Mucosa of descending colon (tissue), 3 donors: ENCODE results near the gene MRGPRD. TPM values are rescaled to one million over a fixed set of nuclear protein-coding genes. Genes with fewer than 3 reads are reported as not detected.

ENCODE experiments used
- ATAC-seq: fragments of 200-7000 bp; cut with Tn5 transposase; one replicate; pipeline ENCODE4 v1.9.1; 2020; ENCODE audit warnings: mild to moderate bottlenecking, moderate library complexity
- DNase-seq, 3 donors: peaks; one replicate each; pipeline ENCODE4 v3.0.0-alpha.2; 2020
- H3K36me3 ChIP-seq: fragments of 200-600 bp; one replicate; pipeline ENCODE4 v1.8.0; 2021; ENCODE audit warnings: low read depth, mild to moderate bottlenecking
- H3K4me1 ChIP-seq: fragments of 200-600 bp; one replicate; pipeline ENCODE4 v1.8.0; 2021; ENCODE audit warnings: low read depth, mild to moderate bottlenecking
- H3K4me3 ChIP-seq: fragments of 200-600 bp; one replicate; pipeline ENCODE4 v1.8.0; 2021; ENCODE audit warnings: mild to moderate bottlenecking
- H3K9me3 ChIP-seq: fragments of 200-600 bp; one replicate; pipeline ENCODE4 v1.8.0; 2021; ENCODE audit warnings: mild to moderate bottlenecking
- CTCF ChIP-seq: fragments of 200-600 bp; IDR thresholded peaks from one replicate; pipeline ENCODE4 v1.8.0; 2022; ENCODE audit warnings: antibody characterized with exemption, mild to moderate bottlenecking
- intact Hi-C, 2 donors: fragments of 100-400 bp; cut with DNase I in 1 of 2; cut with micrococcal nuclease in 1 of 2; formaldehyde crosslinking; loops; one replicate each; pipeline versions ENCODE4 v1.11.0 to v1.11.1; 2022; cut with DNase I, micrococcal nuclease
- total RNA-seq, 3 donors: library from RNA; stranded (reverse); fragmentation: NEBNext Ultra II Directional in 2 of 3; extraction: Animal tissue kit (Norgen Biotek cat#: 25700) in 2 of 3; gene quantifications; one replicate each; pipeline versions ENCODE4 v1.2.1 to v1.2.4, GENCODE V29; 2021 to 2023
- donor health status: DM: no; HTN: no; CAD: no; lungs with moderate emphysema.
- donor health status: DM: no; HTN: no; CAD: no.
- donor health status: DM: no; HTN: yes; CAD: no.

The MRGPRD gene
- total RNA-seq, 3 donors from 2014 or later, result 0.41 TPM; not detected in 2

DNA sequence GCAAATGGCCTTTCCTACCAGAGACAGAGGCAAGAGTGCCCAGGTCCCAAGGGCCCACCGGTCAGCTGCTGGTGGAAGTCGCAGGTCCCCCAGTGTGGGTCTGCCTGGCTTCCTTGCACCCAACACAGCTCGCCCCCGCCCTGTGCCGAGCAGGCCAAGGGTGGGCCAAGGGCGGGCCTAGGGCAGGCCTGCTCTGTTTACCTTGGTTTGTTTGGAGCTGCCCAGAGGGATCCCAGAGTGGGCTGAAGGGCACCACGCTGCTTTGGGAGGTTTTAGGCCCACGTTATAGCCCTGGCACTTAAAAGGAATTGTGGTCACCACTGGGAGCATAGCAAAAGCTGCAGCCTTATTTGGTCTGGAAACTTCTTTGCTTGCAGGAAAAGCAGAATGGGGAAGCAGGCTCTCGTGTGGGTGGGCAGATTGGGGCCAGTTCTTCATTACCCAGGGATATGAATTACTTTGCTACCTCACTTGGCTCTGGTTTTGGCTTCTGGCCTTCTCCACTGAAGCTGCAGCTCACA lies 38.0 kb downstream of the MRGPRD start:
- Histone ChIP-seq H3K4me1 (peaks cover 12% of the 10 kb centered on the region), H3K36me3 (no peaks in the 10 kb centered on the region), H3K9me3 (no peaks in the 10 kb centered on the region), H3K4me3 (no peak overlapping the region)
- intact Hi-C loops, result no loop called here
- ATAC-seq (peak; percentile 30), DNase-seq (peak in 1 of 3 donors; percentile 22)
- TF ChIP-seq CTCF, result no peak

DNA sequence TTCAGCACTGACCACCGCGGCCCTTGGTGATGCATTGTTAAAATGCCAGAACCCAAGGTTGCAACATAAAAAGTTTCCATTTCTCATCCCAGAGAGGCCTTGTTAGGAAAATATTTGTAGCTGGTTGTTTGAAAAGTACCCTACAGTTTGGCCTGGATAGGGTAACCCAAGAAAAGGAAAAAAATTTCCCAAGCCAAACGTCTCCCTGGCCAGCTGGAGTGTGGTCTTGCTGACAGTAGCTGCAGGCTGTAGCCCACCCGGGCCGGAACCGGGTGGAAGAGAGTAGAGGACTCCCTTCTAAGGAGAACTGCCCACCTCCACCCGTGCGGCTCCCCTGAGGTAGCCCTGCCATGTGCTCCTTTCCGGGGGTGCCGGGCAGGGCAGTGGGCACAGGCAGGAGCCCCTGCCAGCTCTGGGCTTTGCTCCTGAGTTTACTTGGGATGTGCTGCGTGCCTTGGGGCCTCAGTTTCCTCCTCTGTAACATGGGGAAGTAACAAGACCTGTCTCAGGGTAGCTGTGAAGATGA lies 38.6 kb downstream of the MRGPRD start:
- H3K36me3 ChIP-seq, result no peaks in the 10 kb centered on the region
- H3K4me1 ChIP-seq, result peaks cover 12% of the 10 kb centered on the region
- no peak overlapping the region for H3K4me3 ChIP-seq
- ATAC-seq (no peak), DNase-seq (no peak)
- TF ChIP-seq CTCF, result no peak
- H3K9me3 ChIP-seq, result no peaks in the 10 kb centered on the region
- intact Hi-C loops, result no loop called here

DNA sequence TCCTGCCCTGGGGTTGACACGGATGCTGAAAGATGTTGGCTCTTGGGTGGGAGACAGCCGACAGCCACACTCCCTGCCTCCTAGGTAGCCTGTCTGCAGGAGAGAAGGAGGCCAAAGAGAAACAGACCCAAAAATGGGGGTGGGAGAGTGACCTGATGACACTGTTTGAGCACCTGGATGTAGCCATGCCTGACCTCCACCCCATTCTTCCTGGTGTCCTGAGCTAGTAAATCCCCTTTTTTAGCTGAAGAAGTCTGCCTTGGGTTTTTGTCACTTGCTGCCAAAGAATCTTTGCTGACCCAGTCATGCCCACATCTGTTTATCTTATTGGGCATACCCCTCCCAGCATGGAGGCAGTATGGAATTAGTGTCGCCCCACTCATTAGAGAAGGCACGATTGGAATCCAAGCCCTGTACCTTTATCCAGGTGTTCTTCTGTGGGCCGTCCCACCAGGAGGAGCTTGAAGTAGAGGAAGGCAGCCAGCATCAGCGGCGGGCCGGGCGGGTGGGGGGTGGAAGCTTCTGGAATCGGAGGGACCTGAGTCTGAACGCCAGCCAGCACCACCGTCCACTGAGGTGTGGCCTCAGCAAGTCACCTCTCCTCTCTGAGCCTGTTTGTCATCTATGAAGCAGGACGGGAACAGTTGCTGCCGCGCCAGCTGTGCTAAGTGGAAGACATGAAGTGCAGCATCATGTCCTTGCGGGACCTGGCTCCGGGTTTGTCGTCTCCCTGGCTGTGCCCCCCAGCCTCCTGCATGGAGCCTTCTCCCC lies 39.3 kb downstream of the MRGPRD start:
- no peak for TF ChIP-seq CTCF
- H3K36me3 ChIP-seq, result no peaks in the 10 kb centered on the region
- ATAC-seq, result no peak
- no peak for DNase-seq
- intact Hi-C loops, result no loop called here
- H3K9me3 ChIP-seq, result no peaks in the 10 kb centered on the region
- H3K4me1 ChIP-seq, result peaks cover 12% of the 10 kb centered on the region
- no peak overlapping the region for H3K4me3 ChIP-seq

GRCh38 chr11:68940651-68941323 lies 40.0 kb downstream of the MRGPRD start:
- H3K36me3 ChIP-seq, result no peaks in the 10 kb centered on the region
- H3K9me3 ChIP-seq, result no peaks in the 10 kb centered on the region
- TF ChIP-seq CTCF, result no peak
- DNase-seq (no peak), ATAC-seq (no peak)
- intact Hi-C loops, result no loop called here
- peaks cover 12% of the 10 kb centered on the region for H3K4me1 ChIP-seq
- no peak overlapping the region for H3K4me3 ChIP-seq

- no peak for DNase-seq
- H3K4me3 ChIP-seq, result no peak overlapping the region
- H3K4me1 ChIP-seq, result peaks cover 12% of the 10 kb centered on the region
- H3K36me3 ChIP-seq, result no peaks in the 10 kb centered on the region
- no peak for ATAC-seq
- intact Hi-C loops, result no loop called here
- no peak for TF ChIP-seq CTCF
- H3K9me3 ChIP-seq, result no peaks in the 10 kb centered on the region
Observed at GRCh38 chr11:68939583-68940555, 40.9 kb downstream of the MRGPRD start.
